ENCODE measurements around the gene COX19. TPM values are rescaled to one million over a fixed set of nuclear protein-coding genes. Genes with fewer than 3 reads are reported as not detected.

The COX19 gene
- total RNA-seq, 4 donors from 2014 or later = 2.6 to 32.5 (median 20.1) TPM

DNA sequence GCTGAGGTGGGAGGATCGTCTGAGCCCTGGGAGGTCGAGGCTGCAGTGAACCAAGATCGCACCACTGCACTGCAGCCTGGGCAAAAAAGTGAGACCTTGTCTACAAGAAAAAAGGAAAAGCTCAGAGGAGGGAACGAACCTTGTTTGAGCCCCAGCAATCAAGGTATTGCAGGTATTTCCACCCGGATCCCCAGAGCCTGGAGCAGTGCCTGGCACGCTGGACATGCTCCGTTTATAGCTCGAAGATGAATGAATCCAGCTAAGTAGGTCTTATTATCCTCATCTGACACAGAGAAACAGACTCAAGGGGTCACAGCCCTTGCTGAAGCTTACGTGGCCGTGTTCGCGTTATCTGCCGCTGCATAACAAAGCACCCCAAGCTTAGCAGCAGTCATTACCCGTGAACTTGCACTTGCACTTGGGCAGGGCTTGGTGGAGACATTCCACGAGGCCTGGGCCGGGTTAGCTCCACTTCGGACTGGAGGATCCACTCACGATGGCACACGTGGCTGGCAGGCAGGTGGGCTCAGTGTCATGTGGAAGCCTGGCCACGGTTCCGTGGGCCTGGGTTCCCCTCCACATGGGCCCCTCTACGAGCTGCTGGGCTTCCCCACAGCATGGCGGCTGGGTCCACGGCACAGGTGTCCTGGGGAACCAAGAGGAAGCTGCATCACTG lies 3.2 kb upstream of the COX19 start:
- H3K9me3 ChIP-seq = no peaks in the 10 kb centered on the region
- H3K27ac ChIP-seq = no peak overlapping the region
- no peaks in the 10 kb centered on the region for H3K36me3 ChIP-seq
- peaks cover 4 to 8% of the 10 kb centered on the region in 2 donors for H3K27me3 ChIP-seq
- no peak for DNase-seq
- TF ChIP-seq, protein P1, sequence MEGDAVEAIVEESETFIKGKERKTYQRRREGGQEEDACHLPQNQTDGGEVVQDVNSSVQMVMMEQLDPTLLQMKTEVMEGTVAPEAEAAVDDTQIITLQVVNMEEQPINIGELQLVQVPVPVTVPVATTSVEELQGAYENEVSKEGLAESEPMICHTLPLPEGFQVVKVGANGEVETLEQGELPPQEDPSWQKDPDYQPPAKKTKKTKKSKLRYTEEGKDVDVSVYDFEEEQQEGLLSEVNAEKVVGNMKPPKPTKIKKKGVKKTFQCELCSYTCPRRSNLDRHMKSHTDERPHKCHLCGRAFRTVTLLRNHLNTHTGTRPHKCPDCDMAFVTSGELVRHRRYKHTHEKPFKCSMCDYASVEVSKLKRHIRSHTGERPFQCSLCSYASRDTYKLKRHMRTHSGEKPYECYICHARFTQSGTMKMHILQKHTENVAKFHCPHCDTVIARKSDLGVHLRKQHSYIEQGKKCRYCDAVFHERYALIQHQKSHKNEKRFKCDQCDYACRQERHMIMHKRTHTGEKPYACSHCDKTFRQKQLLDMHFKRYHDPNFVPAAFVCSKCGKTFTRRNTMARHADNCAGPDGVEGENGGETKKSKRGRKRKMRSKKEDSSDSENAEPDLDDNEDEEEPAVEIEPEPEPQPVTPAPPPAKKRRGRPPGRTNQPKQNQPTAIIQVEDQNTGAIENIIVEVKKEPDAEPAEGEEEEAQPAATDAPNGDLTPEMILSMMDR (IDR thresholded peaks at IDR 0.05) = no peak
- no peak for TF ChIP-seq POLR2A (IDR thresholded peaks at IDR 0.05)
- no peak overlapping the region for H3K4me3 ChIP-seq
- peaks cover 0 to 3% of the 10 kb centered on the region in 2 donors for H3K4me1 ChIP-seq
- intact Hi-C loops (cut with DNase I; ENCODE audit: low total_unique reads) = no loop called here

- intact Hi-C loops (cut with DNase I; ENCODE audit: low total_unique reads) = no loop called here
- DNase-seq = no peak
- H3K4me3 ChIP-seq = no peak overlapping the region
Observed at GRCh38 chr7:978049-978346, 2.6 kb upstream of the COX19 start.

GRCh38 chr7:977326-978048 lies 2.1 kb upstream of the COX19 start:
- no peaks in the 10 kb centered on the region for H3K36me3 ChIP-seq
- no peak for DNase-seq
- TF ChIP-seq, protein P1 (IDR thresholded peaks at IDR 0.05) = no peak
- TF ChIP-seq POLR2A (IDR thresholded peaks at IDR 0.05) = no peak
- H3K4me1 ChIP-seq = peaks cover 0 to 6% of the 10 kb centered on the region in 2 donors
- no peaks in the 10 kb centered on the region for H3K9me3 ChIP-seq
- H3K27ac ChIP-seq = no peak overlapping the region
- intact Hi-C loops (cut with DNase I; ENCODE audit: low total_unique reads) = no loop called here
- H3K27me3 ChIP-seq = no peaks in the 10 kb centered on the region
- H3K4me3 ChIP-seq = no peak overlapping the region

More at GRCh38 chr7:978049-978346, 2.6 kb upstream of the COX19 start:
- peaks cover 0 to 6% of the 10 kb centered on the region in 2 donors for H3K4me1 ChIP-seq
- H3K27ac ChIP-seq = no peak overlapping the region
- H3K36me3 ChIP-seq = no peaks in the 10 kb centered on the region
- H3K27me3 ChIP-seq = peaks cover 2 to 4% of the 10 kb centered on the region in 2 donors
- H3K9me3 ChIP-seq = no peaks in the 10 kb centered on the region
- no peak for TF ChIP-seq POLR2A (IDR thresholded peaks at IDR 0.05)
- TF ChIP-seq, protein P1 (IDR thresholded peaks at IDR 0.05) = no peak

DNA sequence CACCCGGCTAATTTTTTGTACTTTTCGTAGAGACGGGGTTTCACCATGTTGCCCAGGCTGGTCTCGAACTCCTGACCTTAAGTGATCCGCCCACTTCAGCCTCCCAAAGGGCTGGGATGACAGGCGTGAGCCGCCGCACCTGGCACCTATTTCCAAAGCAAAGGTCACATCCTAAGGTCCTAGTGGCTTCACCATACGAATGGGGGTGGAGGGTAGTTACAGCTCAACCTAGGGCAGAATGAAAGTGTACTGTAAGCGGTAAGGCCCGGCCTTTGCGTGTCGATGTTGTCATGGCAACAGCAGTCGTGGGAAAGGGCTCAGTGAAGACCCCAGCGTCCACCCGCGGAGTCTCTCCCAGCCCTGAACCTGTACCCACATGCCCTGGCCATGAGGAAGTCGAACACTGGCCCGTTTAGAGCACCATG lies 1.6 kb upstream of the COX19 start:
- DNase-seq = no peak
- Histone ChIP-seq H3K27ac (no peak overlapping the region), H3K36me3 (no peaks in the 10 kb centered on the region), H3K9me3 (no peaks in the 10 kb centered on the region), H3K27me3 (no peaks in the 10 kb centered on the region), H3K4me3 (no peak overlapping the region), H3K4me1 (peaks cover 0 to 6% of the 10 kb centered on the region in 2 donors)
- TF ChIP-seq POLR2A (IDR thresholded peaks at IDR 0.05) = no peak
- TF ChIP-seq, protein P1 (IDR thresholded peaks at IDR 0.05) = no peak
- intact Hi-C loops (cut with DNase I; ENCODE audit: low total_unique reads) = no loop called here

Measured in uterus (tissue), 4 donors.